ENCODE results near the gene CD6. TPM values are rescaled to one million over a fixed set of nuclear protein-coding genes. Genes with fewer than 3 reads are reported as not detected.

The CD6 gene
- total and polyA plus RNA-seq, 10 of the 15 experiments (the other 5 are each of a cell fraction or from before 2014, with no cell fraction given) = 0.37 to 17.6 (median 6.2) TPM

DNA sequence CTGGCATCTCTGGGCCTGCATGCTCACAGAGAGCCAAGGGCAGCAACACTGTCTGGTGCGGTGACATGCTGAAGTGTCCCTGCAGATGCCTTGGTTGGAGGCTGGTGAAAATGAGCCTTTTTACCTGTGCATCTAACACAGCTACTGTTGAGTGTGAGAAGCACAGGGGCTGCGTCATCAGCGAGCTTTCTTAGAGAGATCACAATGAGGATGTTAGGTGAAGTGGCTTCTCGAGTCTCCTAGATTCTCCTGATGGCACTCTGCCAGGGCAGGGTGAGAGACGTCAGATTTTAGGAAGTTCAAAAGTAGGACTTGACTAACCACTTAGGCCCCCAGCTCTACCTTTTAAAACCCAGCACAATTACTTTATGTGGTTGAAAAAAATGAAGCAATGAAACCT is 15.9 kb upstream of the CD6 start:
- ChIA-PET CTCF (interaction anchor here (0.6 to 2.8 kb wide), 4 partner anchors 14 to 231 kb away, joined by 3 to 18 read pairs (median 4); no protein-coding TSS in a partner anchor), SMC1A (ENCODE audit: uncharacterized antibody, unreplicated experiment) (interaction anchor here (0.8 kb wide), 1 partner anchor 157 kb away, joined by 3 read pairs; no protein-coding TSS in a partner anchor), POLR2A (interaction anchor here (0.7 to 1.5 kb wide), 2 partner anchors 205 to 242 kb away, joined by 4 to 6 read pairs; no protein-coding TSS in a partner anchor), RAD21 (ENCODE audit: unreplicated experiment) (interaction anchor here (3.4 to 3.6 kb wide), 2 partner anchors 15 to 41 kb away, joined by 17 to 21 read pairs; partner anchors contain the start of genes CD6 and TMEM109)
- H3K4me3 ChIP-seq = no peak overlapping the region
- H2AFZ ChIP-seq (ENCODE audit: control insufficient read depth, low read depth, low read length) = no peak overlapping the region
- intact Hi-C loops (cut with micrococcal nuclease; ENCODE audit: unreplicated experiment) = loop anchor here (10.0 kb wide), 1 partner anchor 111 kb away; the partner anchor contains the start of gene CCDC86
- H3K9ac ChIP-seq (ENCODE audit: control insufficient read depth, insufficient read depth, low read length) = no peak overlapping the region
- in situ Hi-C loops (cut with MboI) = no loop called here
- H3K27me3 ChIP-seq (replicated peaks in 1 of 2; ENCODE audit: control insufficient read depth in 2 of 2, insufficient read depth in 2 of 2, low read length in 1 of 2) = no peaks in the 10 kb centered on the region
- H4K20me1 ChIP-seq (ENCODE audit: control insufficient read depth, insufficient read depth) = no peaks in the 10 kb centered on the region
- no peak for FAIRE-seq
- peaks cover 28% of the 10 kb centered on the region for H3K4me1 ChIP-seq (ENCODE audit: control insufficient read depth, insufficient read depth, low read length)
- 55% methylated on average over 5 of the region's 5 CpGs for WGBS (ENCODE audit: insufficient coverage, insufficient replicate concordance, low lambda C conversion rate, missing lambda C conversion rate)
- no peak for ATAC-seq
- BruUV-seq (replicated peaks) = no TSS peak
- no peak overlapping the region for H3K4me2 ChIP-seq (ENCODE audit: control insufficient read depth, insufficient read depth)
- no peak overlapping the region for H3K27ac ChIP-seq (ENCODE audit: control insufficient read depth, insufficient read depth)
- no peak for DNase-seq (ENCODE audit: low read depth, low spot score)
- H3K79me2 ChIP-seq (ENCODE audit: control insufficient read depth, insufficient read depth, low read length) = peaks cover 19% of the 10 kb centered on the region
- H3K36me3 ChIP-seq (ENCODE audit: control insufficient read depth in 2 of 2, insufficient read depth in 2 of 2, low read length in 1 of 2) = no peaks in the 10 kb centered on the region
- H3K9me3 ChIP-seq (replicated peaks; ENCODE audit: control insufficient read depth, insufficient read depth, low read length) = no peaks in the 10 kb centered on the region; the same call in 2 of the 3 replicates
- TF ChIP-seq, protein P1, sequence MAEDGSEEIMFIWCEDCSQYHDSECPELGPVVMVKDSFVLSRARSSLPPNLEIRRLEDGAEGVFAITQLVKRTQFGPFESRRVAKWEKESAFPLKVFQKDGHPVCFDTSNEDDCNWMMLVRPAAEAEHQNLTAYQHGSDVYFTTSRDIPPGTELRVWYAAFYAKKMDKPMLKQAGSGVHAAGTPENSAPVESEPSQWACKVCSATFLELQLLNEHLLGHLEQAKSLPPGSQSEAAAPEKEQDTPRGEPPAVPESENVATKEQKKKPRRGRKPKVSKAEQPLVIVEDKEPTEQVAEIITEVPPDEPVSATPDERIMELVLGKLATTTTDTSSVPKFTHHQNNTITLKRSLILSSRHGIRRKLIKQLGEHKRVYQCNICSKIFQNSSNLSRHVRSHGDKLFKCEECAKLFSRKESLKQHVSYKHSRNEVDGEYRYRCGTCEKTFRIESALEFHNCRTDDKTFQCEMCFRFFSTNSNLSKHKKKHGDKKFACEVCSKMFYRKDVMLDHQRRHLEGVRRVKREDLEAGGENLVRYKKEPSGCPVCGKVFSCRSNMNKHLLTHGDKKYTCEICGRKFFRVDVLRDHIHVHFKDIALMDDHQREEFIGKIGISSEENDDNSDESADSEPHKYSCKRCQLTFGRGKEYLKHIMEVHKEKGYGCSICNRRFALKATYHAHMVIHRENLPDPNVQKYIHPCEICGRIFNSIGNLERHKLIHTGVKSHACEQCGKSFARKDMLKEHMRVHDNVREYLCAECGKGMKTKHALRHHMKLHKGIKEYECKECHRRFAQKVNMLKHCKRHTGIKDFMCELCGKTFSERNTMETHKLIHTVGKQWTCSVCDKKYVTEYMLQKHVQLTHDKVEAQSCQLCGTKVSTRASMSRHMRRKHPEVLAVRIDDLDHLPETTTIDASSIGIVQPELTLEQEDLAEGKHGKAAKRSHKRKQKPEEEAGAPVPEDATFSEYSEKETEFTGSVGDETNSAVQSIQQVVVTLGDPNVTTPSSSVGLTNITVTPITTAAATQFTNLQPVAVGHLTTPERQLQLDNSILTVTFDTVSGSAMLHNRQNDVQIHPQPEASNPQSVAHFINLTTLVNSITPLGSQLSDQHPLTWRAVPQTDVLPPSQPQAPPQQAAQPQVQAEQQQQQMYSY (CRISPR knock-in tag; IDR thresholded peaks at IDR 0.05) = no peak
- no peak for TF ChIP-seq BACH1 (IDR thresholded peaks at IDR 0.05; ENCODE audit: borderline replicate concordance)
- TF ChIP-seq ZNF217 (IDR thresholded peaks at IDR 0.05) = no peak
- TF ChIP-seq, protein P2, sequence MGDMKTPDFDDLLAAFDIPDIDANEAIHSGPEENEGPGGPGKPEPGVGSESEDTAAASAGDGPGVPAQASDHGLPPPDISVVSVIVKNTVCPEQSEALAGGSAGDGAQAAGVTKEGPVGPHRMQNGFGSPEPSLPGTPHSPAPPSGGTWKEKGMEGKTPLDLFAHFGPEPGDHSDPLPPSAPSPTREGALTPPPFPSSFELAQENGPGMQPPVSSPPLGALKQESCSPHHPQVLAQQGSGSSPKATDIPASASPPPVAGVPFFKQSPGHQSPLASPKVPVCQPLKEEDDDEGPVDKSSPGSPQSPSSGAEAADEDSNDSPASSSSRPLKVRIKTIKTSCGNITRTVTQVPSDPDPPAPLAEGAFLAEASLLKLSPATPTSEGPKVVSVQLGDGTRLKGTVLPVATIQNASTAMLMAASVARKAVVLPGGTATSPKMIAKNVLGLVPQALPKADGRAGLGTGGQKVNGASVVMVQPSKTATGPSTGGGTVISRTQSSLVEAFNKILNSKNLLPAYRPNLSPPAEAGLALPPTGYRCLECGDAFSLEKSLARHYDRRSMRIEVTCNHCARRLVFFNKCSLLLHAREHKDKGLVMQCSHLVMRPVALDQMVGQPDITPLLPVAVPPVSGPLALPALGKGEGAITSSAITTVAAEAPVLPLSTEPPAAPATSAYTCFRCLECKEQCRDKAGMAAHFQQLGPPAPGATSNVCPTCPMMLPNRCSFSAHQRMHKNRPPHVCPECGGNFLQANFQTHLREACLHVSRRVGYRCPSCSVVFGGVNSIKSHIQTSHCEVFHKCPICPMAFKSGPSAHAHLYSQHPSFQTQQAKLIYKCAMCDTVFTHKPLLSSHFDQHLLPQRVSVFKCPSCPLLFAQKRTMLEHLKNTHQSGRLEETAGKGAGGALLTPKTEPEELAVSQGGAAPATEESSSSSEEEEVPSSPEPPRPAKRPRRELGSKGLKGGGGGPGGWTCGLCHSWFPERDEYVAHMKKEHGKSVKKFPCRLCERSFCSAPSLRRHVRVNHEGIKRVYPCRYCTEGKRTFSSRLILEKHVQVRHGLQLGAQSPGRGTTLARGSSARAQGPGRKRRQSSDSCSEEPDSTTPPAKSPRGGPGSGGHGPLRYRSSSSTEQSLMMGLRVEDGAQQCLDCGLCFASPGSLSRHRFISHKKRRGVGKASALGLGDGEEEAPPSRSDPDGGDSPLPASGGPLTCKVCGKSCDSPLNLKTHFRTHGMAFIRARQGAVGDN (IDR thresholded peaks at IDR 0.05) = no peak
- no peak for TF ChIP-seq LARP7 (IDR thresholded peaks at IDR 0.05)
- TF ChIP-seq, protein P3, sequence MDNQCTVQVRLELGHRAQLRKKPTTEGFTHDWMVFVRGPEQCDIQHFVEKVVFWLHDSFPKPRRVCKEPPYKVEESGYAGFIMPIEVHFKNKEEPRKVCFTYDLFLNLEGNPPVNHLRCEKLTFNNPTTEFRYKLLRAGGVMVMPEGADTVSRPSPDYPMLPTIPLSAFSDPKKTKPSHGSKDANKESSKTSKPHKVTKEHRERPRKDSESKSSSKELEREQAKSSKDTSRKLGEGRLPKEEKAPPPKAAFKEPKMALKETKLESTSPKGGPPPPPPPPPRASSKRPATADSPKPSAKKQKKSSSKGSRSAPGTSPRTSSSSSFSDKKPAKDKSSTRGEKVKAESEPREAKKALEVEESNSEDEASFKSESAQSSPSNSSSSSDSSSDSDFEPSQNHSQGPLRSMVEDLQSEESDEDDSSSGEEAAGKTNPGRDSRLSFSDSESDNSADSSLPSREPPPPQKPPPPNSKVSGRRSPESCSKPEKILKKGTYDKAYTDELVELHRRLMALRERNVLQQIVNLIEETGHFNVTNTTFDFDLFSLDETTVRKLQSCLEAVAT (IDR thresholded peaks at IDR 0.05) = no peak
- TF ChIP-seq, protein P4, sequence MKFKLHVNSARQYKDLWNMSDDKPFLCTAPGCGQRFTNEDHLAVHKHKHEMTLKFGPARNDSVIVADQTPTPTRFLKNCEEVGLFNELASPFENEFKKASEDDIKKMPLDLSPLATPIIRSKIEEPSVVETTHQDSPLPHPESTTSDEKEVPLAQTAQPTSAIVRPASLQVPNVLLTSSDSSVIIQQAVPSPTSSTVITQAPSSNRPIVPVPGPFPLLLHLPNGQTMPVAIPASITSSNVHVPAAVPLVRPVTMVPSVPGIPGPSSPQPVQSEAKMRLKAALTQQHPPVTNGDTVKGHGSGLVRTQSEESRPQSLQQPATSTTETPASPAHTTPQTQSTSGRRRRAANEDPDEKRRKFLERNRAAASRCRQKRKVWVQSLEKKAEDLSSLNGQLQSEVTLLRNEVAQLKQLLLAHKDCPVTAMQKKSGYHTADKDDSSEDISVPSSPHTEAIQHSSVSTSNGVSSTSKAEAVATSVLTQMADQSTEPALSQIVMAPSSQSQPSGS (IDR thresholded peaks at IDR 0.05; ENCODE audit: low read length) = no peak
- no peak for TF ChIP-seq IKZF2 (IDR thresholded peaks at IDR 0.05)
- no peak for TF ChIP-seq NRF1 (conservative IDR thresholded peaks at IDR 0.05; ENCODE audit: low read depth, low read length)
- no peak for TF ChIP-seq HCFC1 (IDR thresholded peaks at IDR 0.05; ENCODE audit: low read length)
- no peak for TF ChIP-seq TCF7 (IDR thresholded peaks at IDR 0.05; ENCODE audit: borderline replicate concordance)
- no peak for TF ChIP-seq SIN3A (IDR thresholded peaks at IDR 0.05; ENCODE audit: low read depth, low read length)
- TF ChIP-seq MYC (IDR thresholded peaks at IDR 0.05; ENCODE audit: insufficient read depth, insufficient read length, insufficient replicate concordance, low read length, severe bottlenecking) = no peak
- no peak for TF ChIP-seq KLF5 (IDR thresholded peaks at IDR 0.05; ENCODE audit: partially characterized antibody)
